Lung (tissue), 12 donors: Measurements from ENCODE around the gene TMEM40. TPM values are rescaled to one million over a fixed set of nuclear protein-coding genes. Genes with fewer than 3 reads are reported as not detected.

Experiments
- ATAC-seq: fragments of 200-7000 bp; cut with Tn5 transposase; one replicate; pipeline ENCODE4 v1.9.1; 2020; ENCODE audit warnings: moderate number of reproducible peaks; ENCODE audit not compliant: insufficient read depth, low FRiP score
- DNase-seq, 3 donors: peaks; one replicate each; pipeline ENCODE4 v3.0.0-alpha.2; 2013 to 2017
- H3K27ac ChIP-seq, 2 donors: one replicate each; pipeline ENCODE4 v1.5.1; 2013; ENCODE audit warnings: mild to moderate bottlenecking in 2 of 2, moderate library complexity in 2 of 2, control low read depth in 1 of 2, inconsistent platforms in 1 of 2, low read depth in 1 of 2, low read length in 1 of 2
- H3K27me3 ChIP-seq, 3 donors: one replicate each; pipeline ENCODE4 v1.5.1; 2013; ENCODE audit warnings: low read length in 2 of 3; ENCODE audit not compliant: control insufficient read depth in 3 of 3, insufficient read depth in 3 of 3
- H3K36me3 ChIP-seq, 4 donors: one replicate each; pipeline ENCODE4 v1.5.1; 2013; ENCODE audit warnings: low read length in 4 of 4, mild to moderate bottlenecking in 1 of 4, moderate library complexity in 1 of 4; ENCODE audit not compliant: control insufficient read depth in 4 of 4, insufficient read depth in 4 of 4
- H3K4me1 ChIP-seq, 5 donors: one replicate each; pipeline ENCODE4 v1.5.1; 2013; ENCODE audit warnings: low read length in 5 of 5, mild to moderate bottlenecking in 2 of 5, moderate library complexity in 1 of 5; ENCODE audit not compliant: control insufficient read depth in 5 of 5, insufficient read depth in 5 of 5
- H3K4me3 ChIP-seq: one replicate; pipeline ENCODE4 v1.5.1; 2013; ENCODE audit warnings: mild to moderate bottlenecking, control low read depth, moderate library complexity
- H3K9ac ChIP-seq, 2 donors: one replicate each; pipeline ENCODE4 v1.5.1; 2013; ENCODE audit warnings: low read length in 2 of 2, control low read depth in 1 of 2; ENCODE audit not compliant: insufficient read depth in 1 of 2
- H3K9me3 ChIP-seq, 4 donors: one replicate each; pipeline ENCODE4 v1.5.1; 2013; ENCODE audit warnings: low read length in 3 of 4, mild to moderate bottlenecking in 1 of 4, moderate library complexity in 1 of 4; ENCODE audit not compliant: control insufficient read depth in 4 of 4, insufficient read depth in 3 of 4
- CTCF ChIP-seq: IDR thresholded peaks from 2 replicates; pipeline ENCODE4 v1.5.1; 2012; ENCODE audit warnings: mild to moderate bottlenecking; ENCODE audit errors: control extremely low read depth, extremely low read depth
- whole genome bisulfite sequencing, 2 donors: extraction: QIAGEN DNeasy Blood & Tissue Kit; methylation state at CpG; one replicate each; pipeline ENCODE4 v1.1.7; 2013; 5-methylcytosine and 5-hydroxymethylcytosine counted together
- polyA plus RNA-seq, 2 donors: library from polyadenylated mRNA; stranded (reverse); fragments of 200-250 nt; gene quantifications; one replicate each; pipeline ENCODE4 v1.2.1, GENCODE V29; 2013
- total RNA-seq, 2 donors: library from RNA; depleted of rRNA in 1 of 2; stranded (reverse); fragments of >200 nt in 1 of 2; gene quantifications; one replicate each; pipeline ENCODE4 v1.2.1, GENCODE V29; 2014 to 2021
- donor health status: control.
- donor health status: control.
- donor health status: Bipolar disorder and iron deficiency.
- donor health status: healthy.
- donor health status: DM: yes; HTN: yes; CAD: no.

Gene TMEM40
- total and polyA plus RNA-seq, 4 donors: 2.0 to 6.0 (median 4.0) TPM

DNA sequence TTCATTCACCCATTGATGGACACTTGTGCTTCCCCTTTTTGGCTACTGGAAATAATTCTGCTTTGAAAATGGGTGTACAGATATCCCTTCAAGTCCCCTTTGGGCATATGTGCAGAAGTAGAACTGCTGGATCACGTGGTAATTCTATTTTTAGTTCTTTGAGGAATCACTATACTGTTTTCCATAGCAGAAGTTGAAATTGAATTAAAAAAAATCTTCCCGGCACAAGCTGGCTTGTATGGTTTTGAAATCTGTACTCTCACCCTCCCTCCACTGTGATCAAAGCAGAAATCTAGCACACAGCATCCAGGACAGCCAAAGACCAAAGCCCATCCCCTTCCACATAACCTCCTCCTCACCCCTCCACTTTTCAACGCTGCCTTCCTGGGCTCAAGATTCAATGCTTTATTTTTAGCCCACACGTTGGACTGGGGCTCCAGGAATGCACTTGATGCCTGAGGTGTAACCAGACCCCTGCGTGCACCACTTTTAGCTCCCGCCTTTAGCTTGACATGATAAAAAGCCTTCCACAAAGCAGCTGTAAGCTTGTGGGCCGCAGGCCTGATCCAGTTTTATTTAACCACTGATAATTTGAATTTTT is 29.9 kb downstream of the TMEM40 start:
- peak; percentile 58 to 80 (median 71) for DNase-seq
- H3K4me1 ChIP-seq: peaks cover 0 to 9% (median 0%) of the 10 kb centered on the region in 5 donors

DNA sequence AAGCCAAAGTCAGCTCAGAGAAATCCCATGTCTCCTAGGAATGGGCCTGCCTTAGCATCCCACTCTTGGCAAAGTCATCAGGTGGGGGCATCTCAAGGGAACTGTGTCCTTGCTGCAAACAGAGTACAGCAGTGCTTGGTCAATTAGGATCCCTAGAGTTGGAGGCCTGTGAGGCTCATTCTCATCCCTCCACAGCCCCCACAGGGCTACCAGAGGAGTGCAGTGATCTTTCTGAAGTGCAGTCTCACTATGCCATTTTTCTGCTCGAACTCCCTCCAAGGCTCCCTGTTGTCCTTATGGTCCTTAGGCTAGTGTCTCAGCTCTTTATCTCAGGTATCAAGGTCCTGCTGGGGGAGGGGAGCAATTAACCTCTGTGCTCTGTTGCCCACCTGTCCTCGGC is 31.1 kb downstream of the TMEM40 start:
- H3K4me1 ChIP-seq: peaks cover 0 to 9% (median 0%) of the 10 kb centered on the region in 5 donors
- WGBS, 2 donors: 88 to 97% methylated on average over 2 of the region's 2 CpGs
- H3K9ac ChIP-seq: no peak overlapping the region
- no peak for TF ChIP-seq CTCF
- ATAC-seq (no peak), DNase-seq (no peak)
- H3K27me3 ChIP-seq: no peaks in the 10 kb centered on the region
- no peaks in the 10 kb centered on the region for H3K9me3 ChIP-seq
- no peak overlapping the region for H3K4me3 ChIP-seq
- H3K27ac ChIP-seq: no peak overlapping the region
- H3K36me3 ChIP-seq: no peaks in the 10 kb centered on the region

More for the DNA sequence above, 29.9 kb downstream of the TMEM40 start:
- no peak overlapping the region for H3K9ac ChIP-seq
- TF ChIP-seq CTCF: no peak
- no peak overlapping the region for H3K4me3 ChIP-seq
- peak overlapping the region in 1 of 2 donors; percentile 47 for H3K27ac ChIP-seq
- no peak for ATAC-seq
- H3K9me3 ChIP-seq: no peaks in the 10 kb centered on the region
- no peaks in the 10 kb centered on the region for H3K36me3 ChIP-seq
- WGBS, 2 donors: 43 to 53% methylated on average over 7 of the region's 7 CpGs
- no peaks in the 10 kb centered on the region for H3K27me3 ChIP-seq

DNA sequence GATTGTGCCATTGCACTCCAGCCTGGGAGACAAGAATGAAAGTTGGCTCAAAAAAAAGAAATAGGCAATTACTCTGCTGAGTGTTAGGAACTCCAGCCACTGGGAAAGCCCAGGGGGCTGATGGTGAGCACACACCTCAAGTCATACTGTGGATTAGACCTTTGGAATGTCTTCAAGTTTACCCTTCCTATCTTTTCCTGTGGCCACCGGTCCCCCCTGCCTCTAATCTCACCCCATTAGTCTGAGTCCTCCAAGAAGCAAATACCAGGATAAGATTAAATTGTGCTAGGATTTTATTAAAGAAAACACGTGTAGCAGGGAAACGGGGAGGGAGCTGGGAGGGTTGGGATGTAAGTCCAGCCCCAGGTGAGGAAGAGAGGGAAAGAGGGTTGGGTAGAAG is 31.6 kb downstream of the TMEM40 start:
- H3K27me3 ChIP-seq: no peaks in the 10 kb centered on the region
- no peak overlapping the region for H3K4me3 ChIP-seq
- H3K4me1 ChIP-seq: peaks cover 0 to 9% (median 0%) of the 10 kb centered on the region in 5 donors
- TF ChIP-seq CTCF: no peak
- H3K9me3 ChIP-seq: no peaks in the 10 kb centered on the region
- DNase-seq (no peak), ATAC-seq (no peak)
- H3K36me3 ChIP-seq: no peaks in the 10 kb centered on the region
- H3K27ac ChIP-seq: no peak overlapping the region
- WGBS, 2 donors: 71 to 92% methylated on average over 3 of the region's 3 CpGs
- no peak overlapping the region for H3K9ac ChIP-seq

DNA sequence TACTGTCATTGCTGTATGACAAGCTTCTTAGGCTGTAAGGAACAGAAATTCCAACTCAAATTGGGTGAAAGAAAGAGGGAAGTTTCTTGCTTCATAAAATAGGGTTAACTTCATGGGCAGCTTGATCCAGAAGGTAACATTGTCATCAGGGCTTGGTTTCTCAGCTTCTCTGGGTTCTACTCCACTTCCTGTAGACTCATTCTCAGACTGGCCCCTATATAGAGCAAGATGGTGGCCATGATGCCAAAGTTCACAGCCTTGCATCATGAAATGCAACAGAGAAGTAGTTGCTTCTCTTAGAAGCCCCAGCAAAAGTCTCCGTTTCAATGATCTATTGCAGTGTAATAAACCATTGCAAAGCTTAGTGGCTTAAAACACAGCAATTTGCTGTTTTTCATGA is 33.6 kb downstream of the TMEM40 start:
- no peaks in the 10 kb centered on the region for H3K36me3 ChIP-seq
- H3K4me3 ChIP-seq: no peak overlapping the region
- DNase-seq (no peak), ATAC-seq (no peak)
- no peaks in the 10 kb centered on the region for H3K9me3 ChIP-seq
- TF ChIP-seq CTCF: no peak
- WGBS, 2 donors: 84 to 87% methylated on average over 1 of the region's 1 CpG
- H3K27me3 ChIP-seq: no peaks in the 10 kb centered on the region
- peaks cover 0 to 9% (median 0%) of the 10 kb centered on the region in 5 donors for H3K4me1 ChIP-seq
- H3K27ac ChIP-seq: no peak overlapping the region
- no peak overlapping the region for H3K9ac ChIP-seq
